ENCODE data around the gene EBF3.

The EBF3 gene

DNA sequence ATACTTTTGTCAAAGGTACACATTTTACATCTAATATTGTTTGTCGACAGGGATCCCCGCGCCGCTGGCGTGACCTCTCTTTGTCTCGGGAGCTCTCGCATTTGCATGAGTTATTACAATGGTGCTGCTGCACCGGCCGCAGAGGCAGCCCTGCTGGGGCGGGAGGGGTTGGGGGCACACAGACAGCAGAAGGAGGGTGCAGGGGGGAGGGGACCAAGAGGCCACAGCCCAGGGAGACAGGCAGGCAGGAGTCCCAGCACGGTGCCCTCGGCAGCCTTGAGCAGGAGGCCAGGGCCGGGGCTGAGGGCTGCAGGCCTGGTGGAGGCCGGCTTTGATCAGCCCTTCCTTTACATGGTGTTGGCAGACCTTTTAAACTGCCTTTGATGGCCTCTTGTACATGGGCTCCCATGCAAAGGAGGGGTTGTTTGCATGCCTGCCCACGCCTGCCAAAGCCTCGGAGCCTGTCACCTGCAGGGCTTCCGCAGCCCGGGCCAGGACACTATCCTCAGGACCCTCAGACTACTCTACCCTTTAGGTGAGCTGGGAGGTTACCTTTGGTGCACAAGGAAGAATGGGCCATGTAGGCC lies 95.5 kb downstream of the EBF3 start:
- Mint-ChIP-seq H3K9me3 (no peaks in the 10 kb centered on the region), H3K27me3 (peaks cover 3% of the 10 kb centered on the region), H3K4me1 (ENCODE audit: low read depth) (peaks cover 4% of the 10 kb centered on the region), H3K27ac (no peak overlapping the region), H3K36me3 (ENCODE audit: low read depth) (no peaks in the 10 kb centered on the region), H3K4me3 (no peak overlapping the region)

DNA sequence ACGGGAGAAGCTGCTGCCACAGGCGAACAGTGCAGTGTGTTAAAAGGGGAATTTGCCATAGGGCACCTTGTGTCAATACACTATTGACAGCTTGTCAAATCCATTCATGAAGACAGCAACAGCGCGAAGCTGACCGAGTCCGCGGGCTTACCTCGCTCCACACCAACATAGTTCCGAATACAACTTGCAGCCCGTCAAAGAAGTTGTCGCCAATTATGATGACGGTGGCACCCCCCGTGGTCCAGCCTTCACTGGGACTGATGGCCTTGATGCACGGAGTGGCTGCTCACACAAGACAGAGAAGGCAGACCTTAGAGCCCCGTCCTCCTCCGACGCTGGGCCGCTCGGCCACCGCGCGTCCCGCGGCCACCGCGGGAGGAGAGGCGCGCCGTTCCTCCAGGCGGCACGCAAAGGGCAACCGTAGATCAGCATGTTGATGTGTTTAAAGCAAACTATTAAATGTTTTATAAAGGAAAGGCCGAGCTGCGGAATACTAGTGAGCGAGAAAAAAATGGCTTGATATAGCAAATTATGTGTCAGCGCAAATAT lies 96.4 kb downstream of the EBF3 start:
- H3K4me1 Mint-ChIP-seq (ENCODE audit: low read depth), result peaks cover 4% of the 10 kb centered on the region
- no peak overlapping the region for H3K4me3 Mint-ChIP-seq
- H3K27ac Mint-ChIP-seq, result no peak overlapping the region
- H3K36me3 Mint-ChIP-seq (ENCODE audit: low read depth), result no peaks in the 10 kb centered on the region
- peaks cover 3% of the 10 kb centered on the region for H3K27me3 Mint-ChIP-seq
- H3K9me3 Mint-ChIP-seq, result no peaks in the 10 kb centered on the region

DNA sequence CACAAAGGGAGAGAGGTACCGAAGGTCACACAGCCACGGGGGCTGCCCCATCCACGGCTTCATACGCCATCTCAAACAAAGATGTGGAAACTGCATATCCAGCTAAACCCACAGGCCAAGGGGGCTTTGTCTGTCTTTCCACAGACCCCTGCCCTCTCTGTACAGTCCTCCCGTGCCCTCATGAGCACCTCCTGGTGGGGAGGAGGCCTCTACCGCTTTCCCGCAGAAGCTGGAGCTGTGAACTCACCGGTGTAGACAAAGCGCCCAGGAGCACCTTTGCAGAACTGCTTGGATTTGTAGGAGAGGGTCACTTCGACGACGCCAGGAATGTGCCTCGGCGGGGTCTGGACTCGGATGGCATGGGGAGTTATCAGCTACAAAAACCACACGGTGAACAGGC lies 97.2 kb downstream of the EBF3 start:
- Mint-ChIP-seq H3K27me3 (peaks cover 3% of the 10 kb centered on the region), H3K9me3 (no peaks in the 10 kb centered on the region), H3K27ac (no peak overlapping the region), H3K4me3 (no peak overlapping the region), H3K4me1 (ENCODE audit: low read depth) (peaks cover 4% of the 10 kb centered on the region), H3K36me3 (ENCODE audit: low read depth) (no peaks in the 10 kb centered on the region)

DNA sequence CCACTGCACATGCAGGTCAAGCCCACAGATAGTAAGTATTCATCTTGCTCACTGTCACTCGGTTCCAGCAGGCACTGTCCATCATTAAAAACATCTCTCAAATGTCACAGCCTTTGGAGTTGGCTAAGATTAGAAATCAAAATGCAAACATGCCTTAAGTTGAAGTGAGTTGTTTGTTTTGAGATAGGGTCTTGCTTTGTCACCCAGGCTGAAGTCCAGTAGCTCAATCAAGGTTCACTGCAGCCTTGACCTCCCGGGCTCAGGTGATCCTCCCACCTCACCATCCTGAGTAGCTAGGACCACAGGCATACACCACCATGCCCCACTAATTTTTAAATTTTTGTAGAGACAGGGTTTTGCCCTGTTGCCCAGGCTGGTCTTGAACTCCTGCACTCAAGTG lies 98.1 kb downstream of the EBF3 start:
- peaks cover 3% of the 10 kb centered on the region for H3K27me3 Mint-ChIP-seq
- no peak overlapping the region for H3K4me3 Mint-ChIP-seq
- H3K9me3 Mint-ChIP-seq, result no peaks in the 10 kb centered on the region
- no peak overlapping the region for H3K27ac Mint-ChIP-seq
- no peaks in the 10 kb centered on the region for H3K36me3 Mint-ChIP-seq (ENCODE audit: low read depth)
- H3K4me1 Mint-ChIP-seq (ENCODE audit: low read depth), result no peaks in the 10 kb centered on the region

DNA sequence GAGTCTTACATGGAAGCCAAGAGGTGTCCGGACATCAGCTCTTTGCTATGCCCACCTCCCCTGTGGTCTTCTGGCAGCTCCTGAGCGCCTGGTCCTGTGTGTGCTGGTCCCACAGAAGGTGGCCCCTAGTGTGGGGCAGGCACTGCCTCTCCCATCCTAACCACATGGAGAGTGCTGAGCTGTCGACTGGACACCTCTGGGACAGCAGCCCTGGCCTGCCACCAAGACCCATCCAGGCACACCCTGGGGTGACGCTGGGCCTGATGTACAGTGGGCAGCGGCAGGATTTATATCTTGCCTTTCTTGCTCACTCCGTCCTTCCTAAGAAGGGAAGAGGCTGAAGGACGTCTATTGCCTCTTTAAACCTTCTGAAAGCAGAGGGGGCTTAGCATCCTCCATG lies 98.7 kb downstream of the EBF3 start:
- H3K4me1 Mint-ChIP-seq (ENCODE audit: low read depth), result no peaks in the 10 kb centered on the region
- H3K4me3 Mint-ChIP-seq, result no peak overlapping the region
- H3K27ac Mint-ChIP-seq, result no peak overlapping the region
- H3K36me3 Mint-ChIP-seq (ENCODE audit: low read depth), result no peaks in the 10 kb centered on the region
- peaks cover 3% of the 10 kb centered on the region for H3K27me3 Mint-ChIP-seq
- H3K9me3 Mint-ChIP-seq, result no peaks in the 10 kb centered on the region

DNA sequence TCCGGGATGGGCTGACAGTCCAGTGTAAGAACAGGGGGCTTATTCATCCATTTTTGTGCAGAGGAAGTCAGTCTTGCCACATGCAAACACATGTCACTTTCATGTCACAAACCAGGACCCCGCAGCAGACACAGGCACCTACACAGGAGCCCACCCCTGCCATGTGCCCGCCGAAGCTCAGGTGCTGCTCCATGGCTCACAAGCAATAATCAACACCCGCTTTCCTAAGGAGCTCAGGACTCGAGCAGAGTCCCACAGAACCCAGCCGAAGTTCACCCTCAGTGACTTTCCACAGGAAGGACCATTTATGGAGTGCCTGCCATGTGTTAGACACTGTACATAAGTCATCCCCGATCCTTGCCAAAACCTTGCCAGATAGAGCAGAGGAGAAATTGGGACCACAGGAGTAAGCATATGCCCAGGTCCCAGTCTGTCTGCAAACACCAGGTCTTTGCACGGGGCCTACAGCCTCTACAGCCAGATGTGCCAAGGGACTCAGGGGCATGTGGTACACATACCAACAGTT lies 99.4 kb downstream of the EBF3 start:
- Mint-ChIP-seq H3K4me3 (no peak overlapping the region), H3K27ac (no peak overlapping the region), H3K27me3 (no peaks in the 10 kb centered on the region), H3K4me1 (ENCODE audit: low read depth) (no peaks in the 10 kb centered on the region), H3K36me3 (ENCODE audit: low read depth) (no peaks in the 10 kb centered on the region), H3K9me3 (no peaks in the 10 kb centered on the region)

DNA sequence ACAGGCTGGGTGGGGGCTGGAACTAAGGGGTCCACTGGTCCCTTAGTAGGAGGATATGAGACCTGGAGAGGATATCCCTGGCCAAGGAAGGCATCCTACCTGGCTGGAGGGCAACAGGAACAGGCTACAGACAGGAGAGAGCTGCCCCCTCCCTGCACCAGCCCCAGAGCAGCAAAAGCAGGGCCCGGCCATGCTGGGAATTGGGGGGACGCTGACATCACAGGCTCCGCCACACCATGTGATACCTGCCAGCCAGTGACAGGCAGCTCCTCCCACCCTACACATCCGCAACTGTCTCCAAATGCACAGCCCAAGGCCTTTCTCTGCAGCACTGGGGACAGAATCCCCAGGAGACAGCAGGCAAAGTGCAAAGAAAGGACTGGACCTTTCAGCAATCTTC lies 100.0 kb downstream of the EBF3 start:
- Mint-ChIP-seq H3K27me3 (no peaks in the 10 kb centered on the region), H3K9me3 (no peaks in the 10 kb centered on the region), H3K27ac (no peak overlapping the region), H3K4me3 (no peak overlapping the region), H3K36me3 (ENCODE audit: low read depth) (no peaks in the 10 kb centered on the region), H3K4me1 (ENCODE audit: low read depth) (no peaks in the 10 kb centered on the region)

DNA sequence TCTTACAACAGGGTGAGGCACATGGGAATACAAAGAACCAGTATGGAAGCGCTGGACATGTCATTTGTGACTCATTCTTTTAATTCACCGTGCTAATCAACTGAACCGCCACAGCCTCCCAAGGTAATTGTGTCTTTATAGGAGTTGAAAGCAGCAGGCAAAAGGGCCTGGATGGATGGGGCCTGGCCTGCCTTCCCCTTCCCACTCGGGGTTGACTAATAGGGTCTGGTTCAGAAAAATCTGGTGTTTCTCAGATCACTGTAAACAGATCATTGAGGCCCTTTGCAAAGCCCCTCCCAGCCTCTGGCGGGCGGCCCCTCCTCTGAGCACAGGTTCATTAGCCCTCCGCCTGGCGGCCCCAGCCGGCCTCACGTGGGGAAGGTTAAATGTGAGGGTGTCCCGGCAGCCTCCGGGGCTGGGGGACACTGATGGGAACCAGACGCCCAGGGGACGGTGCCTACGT lies 100.8 kb downstream of the EBF3 start:
- H3K9me3 Mint-ChIP-seq, result no peaks in the 10 kb centered on the region
- no peaks in the 10 kb centered on the region for H3K27me3 Mint-ChIP-seq
- no peaks in the 10 kb centered on the region for H3K4me1 Mint-ChIP-seq (ENCODE audit: low read depth)
- no peaks in the 10 kb centered on the region for H3K36me3 Mint-ChIP-seq (ENCODE audit: low read depth)
- no peak overlapping the region for H3K27ac Mint-ChIP-seq
- H3K4me3 Mint-ChIP-seq, result no peak overlapping the region

DNA sequence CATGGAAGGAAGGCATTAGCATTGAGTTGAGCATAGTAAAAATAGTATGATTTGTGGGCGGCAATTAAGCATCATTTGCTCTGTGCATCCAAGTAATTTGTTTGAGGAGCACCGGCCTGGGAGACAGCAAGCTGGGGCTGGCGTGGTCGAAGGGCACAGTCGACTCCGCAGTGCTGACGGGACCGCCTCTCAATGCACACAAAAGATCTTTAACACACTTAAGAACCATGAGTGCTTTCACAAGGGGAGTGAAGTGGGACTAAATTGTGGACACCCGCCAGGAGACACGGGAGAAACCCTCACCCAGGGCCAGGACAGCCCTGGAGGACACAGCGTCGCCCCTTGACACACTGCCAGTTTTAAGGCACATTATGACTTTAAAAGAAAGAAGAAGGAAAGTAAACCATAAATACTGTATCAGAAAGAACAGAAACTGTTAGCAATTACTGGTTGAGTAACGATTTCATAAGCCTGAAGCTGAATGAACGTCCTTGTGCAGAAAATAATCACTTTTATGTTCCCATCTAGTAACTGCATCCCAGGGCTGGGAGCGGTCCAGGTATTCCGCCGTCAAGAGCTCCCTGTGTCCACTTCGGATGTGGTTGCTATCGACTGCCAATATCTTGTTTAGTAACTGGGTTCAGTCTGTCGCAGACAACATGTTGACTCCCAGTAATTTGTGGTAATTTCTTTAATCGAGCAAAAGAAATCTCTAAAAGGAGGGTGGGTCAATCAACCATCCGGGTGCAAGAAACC lies 102.1 kb downstream of the EBF3 start:
- Mint-ChIP-seq H3K27me3 (no peaks in the 10 kb centered on the region), H3K27ac (no peak overlapping the region), H3K36me3 (ENCODE audit: low read depth) (no peaks in the 10 kb centered on the region), H3K4me1 (ENCODE audit: low read depth) (no peaks in the 10 kb centered on the region), H3K9me3 (no peaks in the 10 kb centered on the region), H3K4me3 (no peak overlapping the region)

DNA sequence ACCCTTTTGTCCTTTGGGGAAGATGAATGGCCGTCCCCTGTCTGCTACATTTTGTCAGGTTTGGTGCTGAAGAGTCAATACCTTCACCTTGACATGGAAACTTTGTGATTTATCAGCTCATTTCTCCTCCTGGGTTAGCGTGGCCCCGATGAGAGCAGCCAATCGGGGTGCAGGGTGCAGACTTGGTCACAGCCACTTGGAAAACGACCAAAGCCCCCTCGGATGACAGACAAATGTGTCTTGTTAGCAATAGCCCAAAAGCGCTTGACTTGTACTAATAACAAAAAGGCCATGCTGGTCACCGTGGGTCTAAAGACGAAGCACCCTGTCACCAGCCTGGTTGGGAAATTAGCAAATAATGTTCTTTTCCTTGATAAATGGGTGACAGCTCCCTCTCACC lies 103.7 kb downstream of the EBF3 start:
- H3K27me3 Mint-ChIP-seq, result no peaks in the 10 kb centered on the region
- no peaks in the 10 kb centered on the region for H3K36me3 Mint-ChIP-seq (ENCODE audit: low read depth)
- H3K27ac Mint-ChIP-seq, result no peak overlapping the region
- H3K9me3 Mint-ChIP-seq, result no peaks in the 10 kb centered on the region
- no peaks in the 10 kb centered on the region for H3K4me1 Mint-ChIP-seq (ENCODE audit: low read depth)
- no peak overlapping the region for H3K4me3 Mint-ChIP-seq

DNA sequence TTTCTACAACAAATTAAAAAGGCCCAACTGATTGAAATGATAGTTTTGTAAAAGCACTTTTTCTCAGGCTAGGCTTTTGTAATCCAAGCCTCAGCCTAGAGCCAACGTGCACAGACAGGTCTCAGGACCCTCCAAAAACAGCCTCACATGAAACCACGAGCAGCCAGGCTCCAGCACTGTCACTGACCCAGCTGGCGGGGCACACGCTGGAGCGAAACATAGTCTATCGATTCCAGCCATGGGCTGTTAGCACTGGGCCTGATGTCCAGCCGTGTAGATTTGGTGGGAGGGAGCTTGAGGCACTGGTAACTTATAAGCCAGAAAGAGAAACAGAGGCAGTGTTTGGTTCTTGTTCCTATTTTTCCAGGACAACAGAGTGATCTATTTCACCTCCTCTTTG lies 104.5 kb downstream of the EBF3 start:
- no peaks in the 10 kb centered on the region for H3K4me1 Mint-ChIP-seq (ENCODE audit: low read depth)
- H3K4me3 Mint-ChIP-seq, result no peak overlapping the region
- no peaks in the 10 kb centered on the region for H3K27me3 Mint-ChIP-seq
- no peaks in the 10 kb centered on the region for H3K9me3 Mint-ChIP-seq
- no peak overlapping the region for H3K27ac Mint-ChIP-seq
- H3K36me3 Mint-ChIP-seq (ENCODE audit: low read depth), result no peaks in the 10 kb centered on the region

DNA sequence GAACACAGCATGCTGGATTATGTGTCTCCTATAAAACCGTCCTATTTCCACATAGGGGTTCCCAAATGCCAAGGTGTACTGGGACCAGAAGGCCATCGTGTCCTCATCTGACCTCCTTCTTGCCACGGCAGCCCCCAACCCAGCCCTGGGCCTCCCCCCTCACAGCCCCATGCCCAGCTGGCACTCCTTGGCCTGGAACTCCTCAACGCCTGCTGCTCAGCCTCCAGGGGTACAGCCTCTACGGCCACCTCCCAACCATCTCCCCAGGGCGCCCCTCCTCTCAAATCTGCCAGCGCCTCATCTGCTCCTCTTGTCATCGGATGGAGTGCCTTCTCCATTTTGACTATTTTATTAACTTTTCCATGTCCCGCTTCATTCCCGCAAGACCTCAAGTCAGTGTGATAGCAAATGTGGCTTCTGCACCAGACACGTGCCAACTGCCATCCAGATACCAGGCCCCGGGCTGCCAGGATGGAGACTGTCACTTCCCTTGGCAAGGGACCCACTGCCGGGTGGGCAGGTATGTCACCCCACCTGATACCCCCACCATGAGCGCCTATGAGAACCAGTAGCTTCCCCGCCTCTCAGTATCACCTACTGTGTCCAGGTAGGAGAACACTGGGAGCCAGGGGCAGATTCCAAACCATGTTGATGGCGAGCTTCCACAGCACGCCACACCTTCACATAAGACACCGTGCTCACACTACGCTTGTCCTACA lies 106.7 kb downstream of the EBF3 start:
- no peak overlapping the region for H3K27ac Mint-ChIP-seq
- no peaks in the 10 kb centered on the region for H3K9me3 Mint-ChIP-seq
- H3K4me3 Mint-ChIP-seq, result no peak overlapping the region
- H3K27me3 Mint-ChIP-seq, result no peaks in the 10 kb centered on the region
- H3K36me3 Mint-ChIP-seq (ENCODE audit: low read depth), result no peaks in the 10 kb centered on the region
- no peaks in the 10 kb centered on the region for H3K4me1 Mint-ChIP-seq (ENCODE audit: low read depth)

DNA sequence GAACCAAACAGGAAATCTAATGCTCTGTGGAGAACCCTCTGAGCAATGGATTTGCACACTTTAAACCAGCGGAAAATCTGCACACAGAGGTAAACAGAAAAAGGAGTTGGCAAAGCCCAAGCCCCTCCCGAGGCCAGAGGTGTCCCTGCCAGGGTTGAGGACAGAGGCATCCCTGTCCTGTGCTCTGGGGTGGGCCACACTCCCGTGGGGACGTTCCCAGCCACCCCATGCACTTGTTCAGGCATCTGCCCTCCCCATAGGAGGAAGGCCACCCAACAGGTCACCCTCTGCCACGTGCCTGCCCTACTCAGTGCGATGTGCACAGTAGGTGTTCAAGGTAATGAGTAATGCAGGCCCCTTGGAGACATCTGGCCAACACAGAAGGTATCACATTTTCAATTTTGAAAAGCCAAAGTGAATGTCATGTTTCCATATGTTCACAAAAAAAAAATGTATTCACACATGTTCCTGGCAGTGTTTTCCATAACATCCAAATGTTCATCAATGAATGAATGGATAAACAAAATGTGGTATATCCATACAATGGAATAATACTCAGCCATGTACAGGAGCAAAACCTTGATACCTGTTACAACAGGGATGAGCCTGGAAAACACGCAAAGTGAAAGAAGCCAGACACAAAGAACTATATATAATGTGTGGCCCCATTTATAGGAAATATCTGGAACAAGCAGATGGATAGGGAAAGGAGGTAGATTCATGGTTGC lies 108.1 kb downstream of the EBF3 start:
- H3K4me3 Mint-ChIP-seq, result no peak overlapping the region
- H3K27me3 Mint-ChIP-seq, result no peaks in the 10 kb centered on the region
- H3K9me3 Mint-ChIP-seq, result no peaks in the 10 kb centered on the region
- no peaks in the 10 kb centered on the region for H3K36me3 Mint-ChIP-seq (ENCODE audit: low read depth)
- H3K4me1 Mint-ChIP-seq (ENCODE audit: low read depth), result no peaks in the 10 kb centered on the region
- H3K27ac Mint-ChIP-seq, result no peak overlapping the region

DNA sequence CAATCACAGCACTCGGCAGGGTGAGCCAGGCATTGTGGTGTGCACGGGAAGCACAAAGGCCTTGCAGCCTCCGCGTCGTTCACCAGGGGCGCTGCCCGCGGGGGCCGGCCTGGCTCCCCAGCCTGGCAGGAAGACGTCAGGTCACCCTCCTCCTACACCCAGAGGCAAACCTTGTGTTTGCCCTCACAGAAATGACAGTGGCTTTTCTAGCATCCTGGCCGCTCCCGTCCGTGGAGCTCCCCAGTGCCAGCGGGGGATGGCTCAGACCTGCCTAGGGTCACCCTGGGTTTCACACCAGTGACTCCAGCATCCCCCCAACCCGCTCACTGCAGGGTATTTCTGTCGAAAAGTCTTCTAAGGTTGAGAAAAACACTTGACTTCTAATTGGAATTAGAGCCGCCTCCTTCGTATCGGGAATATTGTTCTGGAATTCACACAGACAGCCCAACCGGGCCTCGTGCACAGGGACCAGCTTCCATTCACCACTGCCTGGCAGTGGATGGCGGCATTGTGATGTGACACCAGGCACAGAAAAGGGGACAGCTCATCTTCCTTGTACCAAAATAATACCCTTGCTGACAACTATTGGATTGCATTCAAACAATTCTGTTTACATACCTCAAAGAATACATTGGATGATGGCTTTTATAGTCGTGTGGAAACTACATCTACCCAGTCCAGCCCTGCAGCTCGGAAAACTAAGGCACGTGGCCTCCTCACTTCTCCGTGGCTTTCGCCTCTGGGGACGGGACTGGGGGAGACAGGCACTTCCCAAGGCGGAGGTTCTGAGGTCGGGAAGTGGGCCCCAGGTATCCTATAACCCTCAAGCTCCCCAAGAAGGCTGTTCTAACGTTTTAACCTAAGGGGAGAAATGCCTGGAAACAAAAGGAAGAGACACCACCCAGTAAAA lies 109.0 kb downstream of the EBF3 start:
- no peaks in the 10 kb centered on the region for H3K9me3 Mint-ChIP-seq
- H3K4me1 Mint-ChIP-seq (ENCODE audit: low read depth), result no peaks in the 10 kb centered on the region
- H3K4me3 Mint-ChIP-seq, result no peak overlapping the region
- no peak overlapping the region for H3K27ac Mint-ChIP-seq
- H3K27me3 Mint-ChIP-seq, result no peaks in the 10 kb centered on the region
- H3K36me3 Mint-ChIP-seq (ENCODE audit: low read depth), result no peaks in the 10 kb centered on the region
